Liver (tissue), 9 donors: ENCODE data around the gene RYR3. TPM values are rescaled to one million over a fixed set of nuclear protein-coding genes. Genes with fewer than 3 reads are reported as not detected.

Experiments used
- DNase-seq: peaks from one replicate; pipeline ENCODE4 v3.0.0-alpha.2; 2017; ENCODE audit warnings: low spot score
- H3K27ac ChIP-seq, 2 donors: one replicate each; pipeline ENCODE4 v1.7.0; 2013; ENCODE audit warnings: inconsistent platforms in 2 of 2, low read length in 2 of 2, control low read depth in 1 of 2, low read depth in 1 of 2, mild to moderate bottlenecking in 1 of 2
- H3K27me3 ChIP-seq, 4 donors: one replicate each; pipeline versions ENCODE4 v1.6.1 to v1.7.0; 2013; ENCODE audit warnings: low read length in 3 of 4, inconsistent platforms in 1 of 4, mild to moderate bottlenecking in 1 of 4, moderate library complexity in 1 of 4; ENCODE audit not compliant: control insufficient read depth in 4 of 4, insufficient read depth in 4 of 4
- H3K36me3 ChIP-seq, 4 donors: one replicate each; pipeline versions ENCODE4 v1.6.1 to v1.7.0; 2013; ENCODE audit warnings: low read length in 3 of 4, mild to moderate bottlenecking in 3 of 4, low read depth in 1 of 4, moderate library complexity in 1 of 4; ENCODE audit not compliant: control insufficient read depth in 4 of 4, insufficient read depth in 3 of 4
- H3K4me1 ChIP-seq, 4 donors: one replicate each; pipeline versions ENCODE4 v1.6.1 to v1.7.0; 2013; ENCODE audit warnings: low read length in 3 of 4, mild to moderate bottlenecking in 3 of 4, moderate library complexity in 1 of 4; ENCODE audit not compliant: control insufficient read depth in 4 of 4, insufficient read depth in 4 of 4
- H3K4me3 ChIP-seq, 3 donors: one replicate each; pipeline versions ENCODE4 v1.6.1 to v1.7.0; 2013; ENCODE audit warnings: low read length in 3 of 3, control low read depth in 1 of 3, low read depth in 1 of 3, mild to moderate bottlenecking in 1 of 3
- H3K9ac ChIP-seq, 2 donors: one replicate each; pipeline ENCODE4 v1.7.0; 2013; ENCODE audit warnings: low read length in 2 of 2, mild to moderate bottlenecking in 2 of 2, moderate library complexity in 2 of 2, control low read depth in 1 of 2, low read depth in 1 of 2
- H3K9me3 ChIP-seq, 4 donors: one replicate each; pipeline versions ENCODE4 v1.6.1 to v1.7.0; 2013; ENCODE audit warnings: low read length in 3 of 4; ENCODE audit not compliant: control insufficient read depth in 4 of 4
- CTCF ChIP-seq: fragments of 150-350 bp; IDR thresholded peaks from 2 replicates; pipeline ENCODE4 v1.5.1; 2017; ENCODE audit warnings: improper control_type of control experiment, low read depth, low read length; ENCODE audit not compliant: missing input control
- EGR1 ChIP-seq, 2 donors: IDR thresholded peaks; 2 replicates each; pipeline ENCODE4 v1.6.1; 2016 to 2018; ENCODE audit warnings: antibody characterized with exemption in 2 of 2, low read depth in 2 of 2
- FOXA1 ChIP-seq: IDR thresholded peaks from 2 replicates; pipeline ENCODE4 v1.6.1; 2016; ENCODE audit warnings: antibody characterized with exemption
- FOXA2 ChIP-seq: IDR thresholded peaks from 2 replicates; pipeline ENCODE4 v1.6.1; 2016; ENCODE audit warnings: antibody characterized with exemption
- GABPA ChIP-seq, 2 donors: IDR thresholded peaks in 1 of 2; conservative IDR thresholded peaks in 1 of 2; 2 replicates each; pipeline ENCODE4 v1.6.1; 2016; ENCODE audit warnings: antibody characterized with exemption in 2 of 2, mild to moderate bottlenecking in 1 of 2, moderate library complexity in 1 of 2
- HNF4A ChIP-seq, 2 donors: conservative IDR thresholded peaks; 2 replicates each; pipeline ENCODE4 v1.6.1; 2016; ENCODE audit warnings: antibody characterized with exemption in 2 of 2, mild to moderate bottlenecking in 2 of 2
- HNF4G ChIP-seq: IDR thresholded peaks from 2 replicates; pipeline ENCODE4 v1.6.1; 2016; ENCODE audit warnings: antibody characterized with exemption
- JUND ChIP-seq, 2 donors: IDR thresholded peaks; 2 replicates each; pipeline ENCODE4 v1.6.1; 2016; ENCODE audit warnings: antibody characterized with exemption in 2 of 2
- MAX ChIP-seq: IDR thresholded peaks from 2 replicates; pipeline ENCODE4 v1.6.1; 2016; ENCODE audit warnings: antibody characterized with exemption
- NR2F2 ChIP-seq: IDR thresholded peaks from 2 replicates; pipeline ENCODE4 v1.6.1; 2016; ENCODE audit warnings: antibody characterized with exemption
- RAD21 ChIP-seq, 2 donors: IDR thresholded peaks; 2 replicates each; pipeline ENCODE4 v1.6.1; 2016; ENCODE audit warnings: antibody characterized with exemption in 2 of 2, mild to moderate bottlenecking in 2 of 2
- RXRA ChIP-seq, 2 donors: IDR thresholded peaks; 2 replicates each; pipeline ENCODE4 v1.6.1; 2017 to 2018; ENCODE audit warnings: antibody characterized with exemption in 2 of 2, mild to moderate bottlenecking in 1 of 2
- SP1 ChIP-seq: IDR thresholded peaks from 2 replicates; pipeline ENCODE4 v1.6.1; 2018; ENCODE audit warnings: antibody characterized with exemption, mild to moderate bottlenecking
- TAF1 ChIP-seq: conservative IDR thresholded peaks from 2 replicates; pipeline ENCODE4 v1.6.1; 2016; ENCODE audit warnings: antibody characterized with exemption, mild to moderate bottlenecking
- YY1 ChIP-seq: IDR thresholded peaks from 2 replicates; pipeline ENCODE4 v1.6.1; 2016; ENCODE audit warnings: antibody characterized with exemption, mild to moderate bottlenecking
- ZBTB33 ChIP-seq: IDR thresholded peaks from 2 replicates; pipeline ENCODE4 v1.6.1; 2016; ENCODE audit warnings: antibody characterized with exemption
- WGBS: extraction: QIAGEN DNeasy Blood & Tissue Kit; methylation state at CpG from one replicate; pipeline ENCODE4 v1.1.7; 2013; 5-methylcytosine and 5-hydroxymethylcytosine counted together
- polyA plus RNA-seq, 2 donors: library from polyadenylated mRNA; stranded (reverse) in 1 of 2; unstranded in 1 of 2; fragments of 200-250 nt in 1 of 2; fragments of >200 nt in 1 of 2; fragmentation: Nextera tagmentation in 1 of 2; extraction: Ambion mirVana in 1 of 2; gene quantifications; one replicate each; pipeline versions ENCODE4 v1.2.1 to v1.2.3, GENCODE V29; 2013 to 2015
- total RNA-seq, 2 donors: library from RNA; depleted of rRNA; stranded (reverse); fragments of >200 nt; gene quantifications; one replicate each; pipeline ENCODE4 v1.2.3, GENCODE V29; 2014
- TF ChIP-seq, protein P1 (sequence below): IDR thresholded peaks from 2 replicates; pipeline ENCODE4 v1.6.1; 2016; ENCODE audit warnings: antibody characterized with exemption
- TF ChIP-seq, protein P2 (sequence below): IDR thresholded peaks from 2 replicates; pipeline ENCODE4 v1.6.1; 2016; ENCODE audit warnings: antibody characterized with exemption, mild to moderate bottlenecking
- donor health status: healthy.
- donor health status: healthy.
- donor health status: healthy.
- donor health status: healthy.
- donor health status: healthy.

The RYR3 gene
- total and polyA plus RNA-seq, 4 donors = 0.01 to 1.1 (median 0.22) TPM

GRCh38 chr15:33561967-33562366 lies 251.2 kb downstream of the RYR3 start:
- no peak for TF ChIP-seq CTCF
- TF ChIP-seq YY1 = no peak
- no peak for TF ChIP-seq SP1
- TF ChIP-seq FOXA2 = no peak
- no peak for TF ChIP-seq HNF4A (conservative IDR thresholded peaks at IDR 0.05)
- TF ChIP-seq, protein P1, sequence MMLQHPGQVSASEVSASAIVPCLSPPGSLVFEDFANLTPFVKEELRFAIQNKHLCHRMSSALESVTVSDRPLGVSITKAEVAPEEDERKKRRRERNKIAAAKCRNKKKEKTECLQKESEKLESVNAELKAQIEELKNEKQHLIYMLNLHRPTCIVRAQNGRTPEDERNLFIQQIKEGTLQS = no peak
- TF ChIP-seq, protein P2, sequence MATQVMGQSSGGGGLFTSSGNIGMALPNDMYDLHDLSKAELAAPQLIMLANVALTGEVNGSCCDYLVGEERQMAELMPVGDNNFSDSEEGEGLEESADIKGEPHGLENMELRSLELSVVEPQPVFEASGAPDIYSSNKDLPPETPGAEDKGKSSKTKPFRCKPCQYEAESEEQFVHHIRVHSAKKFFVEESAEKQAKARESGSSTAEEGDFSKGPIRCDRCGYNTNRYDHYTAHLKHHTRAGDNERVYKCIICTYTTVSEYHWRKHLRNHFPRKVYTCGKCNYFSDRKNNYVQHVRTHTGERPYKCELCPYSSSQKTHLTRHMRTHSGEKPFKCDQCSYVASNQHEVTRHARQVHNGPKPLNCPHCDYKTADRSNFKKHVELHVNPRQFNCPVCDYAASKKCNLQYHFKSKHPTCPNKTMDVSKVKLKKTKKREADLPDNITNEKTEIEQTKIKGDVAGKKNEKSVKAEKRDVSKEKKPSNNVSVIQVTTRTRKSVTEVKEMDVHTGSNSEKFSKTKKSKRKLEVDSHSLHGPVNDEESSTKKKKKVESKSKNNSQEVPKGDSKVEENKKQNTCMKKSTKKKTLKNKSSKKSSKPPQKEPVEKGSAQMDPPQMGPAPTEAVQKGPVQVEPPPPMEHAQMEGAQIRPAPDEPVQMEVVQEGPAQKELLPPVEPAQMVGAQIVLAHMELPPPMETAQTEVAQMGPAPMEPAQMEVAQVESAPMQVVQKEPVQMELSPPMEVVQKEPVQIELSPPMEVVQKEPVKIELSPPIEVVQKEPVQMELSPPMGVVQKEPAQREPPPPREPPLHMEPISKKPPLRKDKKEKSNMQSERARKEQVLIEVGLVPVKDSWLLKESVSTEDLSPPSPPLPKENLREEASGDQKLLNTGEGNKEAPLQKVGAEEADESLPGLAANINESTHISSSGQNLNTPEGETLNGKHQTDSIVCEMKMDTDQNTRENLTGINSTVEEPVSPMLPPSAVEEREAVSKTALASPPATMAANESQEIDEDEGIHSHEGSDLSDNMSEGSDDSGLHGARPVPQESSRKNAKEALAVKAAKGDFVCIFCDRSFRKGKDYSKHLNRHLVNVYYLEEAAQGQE = no peak
- TF ChIP-seq TAF1 = no peak
- TF ChIP-seq HNF4G = no peak
- TF ChIP-seq EGR1 (IDR thresholded peaks at IDR 0.05; ENCODE audit: low read depth in 2 of 2) = no peak
- TF ChIP-seq ZBTB33 = no peak
- no peak for TF ChIP-seq MAX
- no peak for TF ChIP-seq RXRA (IDR thresholded peaks at IDR 0.05)
- no peak for TF ChIP-seq FOXA1
- TF ChIP-seq JUND (IDR thresholded peaks at IDR 0.05) = no peak
- no peak for TF ChIP-seq GABPA (IDR thresholded peaks at IDR 0.05 in 1 of 2, conservative IDR thresholded peaks at IDR 0.05 in 1 of 2)
- TF ChIP-seq RAD21 (IDR thresholded peaks at IDR 0.05) = no peak
- TF ChIP-seq NR2F2 = no peak
- H3K4me1 ChIP-seq = no peaks in the 10 kb centered on the region
- no peak for DNase-seq
- WGBS = 82% methylated on average over 5 of the region's 5 CpGs
- H3K27me3 ChIP-seq = peaks cover 0 to 3% (median 0%) of the 10 kb centered on the region in 4 donors
- peaks cover 0 to 4% (median 3%) of the 10 kb centered on the region in 4 donors for H3K9me3 ChIP-seq
- H3K9ac ChIP-seq = no peak overlapping the region
- H3K4me3 ChIP-seq = no peak overlapping the region
- no peak overlapping the region for H3K27ac ChIP-seq
- no peaks in the 10 kb centered on the region for H3K36me3 ChIP-seq
